ENCODE measurements around the gene CTNND2. TPM values are rescaled to one million over a fixed set of nuclear protein-coding genes. Genes with fewer than 3 reads are reported as not detected.

Gene CTNND2
- total RNA-seq, 1 donor from 2014 or later, result 2.5 TPM

DNA sequence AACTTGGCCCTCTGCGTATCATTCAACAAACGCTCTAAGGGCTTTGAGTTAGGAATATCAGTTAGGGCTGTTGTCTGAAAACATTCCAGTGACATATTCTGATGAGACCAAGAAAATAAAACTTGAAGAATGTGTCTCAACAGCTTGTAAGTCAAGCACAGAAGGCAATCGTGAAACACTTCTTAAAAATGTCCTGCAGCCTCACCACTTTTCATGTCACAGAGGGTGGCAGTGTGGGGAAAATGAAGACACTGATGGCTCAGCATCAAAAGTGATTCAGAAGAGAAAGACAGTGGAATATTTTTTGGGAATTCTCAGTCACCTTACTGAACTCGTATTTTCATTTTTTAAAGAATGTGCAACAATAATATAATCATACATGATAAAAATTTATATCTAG lies 247.3 kb downstream of the CTNND2 start:
- no peaks in the 10 kb centered on the region for H3K4me1 Mint-ChIP-seq (ENCODE audit: unreplicated experiment)
- H3K4me3 Mint-ChIP-seq (ENCODE audit: unreplicated experiment), result no peak overlapping the region
- H3K36me3 Mint-ChIP-seq (ENCODE audit: unreplicated experiment), result no peaks in the 10 kb centered on the region
- DNase-seq (ENCODE audit: extremely low spot score, unreplicated experiment), result no peak
- H3K9me3 Mint-ChIP-seq (ENCODE audit: unreplicated experiment), result no peaks in the 10 kb centered on the region
- no peak overlapping the region for H3K27ac Mint-ChIP-seq (ENCODE audit: unreplicated experiment)
- TF ChIP-seq, protein P1, sequence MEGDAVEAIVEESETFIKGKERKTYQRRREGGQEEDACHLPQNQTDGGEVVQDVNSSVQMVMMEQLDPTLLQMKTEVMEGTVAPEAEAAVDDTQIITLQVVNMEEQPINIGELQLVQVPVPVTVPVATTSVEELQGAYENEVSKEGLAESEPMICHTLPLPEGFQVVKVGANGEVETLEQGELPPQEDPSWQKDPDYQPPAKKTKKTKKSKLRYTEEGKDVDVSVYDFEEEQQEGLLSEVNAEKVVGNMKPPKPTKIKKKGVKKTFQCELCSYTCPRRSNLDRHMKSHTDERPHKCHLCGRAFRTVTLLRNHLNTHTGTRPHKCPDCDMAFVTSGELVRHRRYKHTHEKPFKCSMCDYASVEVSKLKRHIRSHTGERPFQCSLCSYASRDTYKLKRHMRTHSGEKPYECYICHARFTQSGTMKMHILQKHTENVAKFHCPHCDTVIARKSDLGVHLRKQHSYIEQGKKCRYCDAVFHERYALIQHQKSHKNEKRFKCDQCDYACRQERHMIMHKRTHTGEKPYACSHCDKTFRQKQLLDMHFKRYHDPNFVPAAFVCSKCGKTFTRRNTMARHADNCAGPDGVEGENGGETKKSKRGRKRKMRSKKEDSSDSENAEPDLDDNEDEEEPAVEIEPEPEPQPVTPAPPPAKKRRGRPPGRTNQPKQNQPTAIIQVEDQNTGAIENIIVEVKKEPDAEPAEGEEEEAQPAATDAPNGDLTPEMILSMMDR (IDR thresholded peaks at IDR 0.05), result no peak
- H3K27me3 Mint-ChIP-seq (ENCODE audit: unreplicated experiment), result no peaks in the 10 kb centered on the region

DNA sequence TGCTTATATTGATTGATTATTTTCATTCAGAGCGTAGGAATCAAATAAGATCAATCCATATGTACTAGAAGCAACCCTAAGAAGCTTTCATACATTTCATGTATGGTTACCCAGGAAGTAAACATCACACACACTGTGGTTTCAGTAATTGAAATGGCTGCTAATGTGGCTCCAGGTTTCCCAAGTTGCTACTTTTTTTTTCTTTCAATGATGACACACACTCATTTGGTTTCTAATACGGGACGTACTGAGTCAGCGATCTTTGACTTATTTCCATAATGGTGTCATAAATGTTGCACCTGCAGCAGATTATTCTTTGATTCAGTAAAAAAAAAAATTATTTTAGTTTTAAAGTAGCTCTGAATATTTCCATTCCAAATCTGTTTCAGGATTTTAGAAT lies 248.6 kb downstream of the CTNND2 start:
- no peak for DNase-seq (ENCODE audit: extremely low spot score, unreplicated experiment)
- Mint-ChIP-seq H3K36me3 (ENCODE audit: unreplicated experiment) (no peaks in the 10 kb centered on the region), H3K4me3 (ENCODE audit: unreplicated experiment) (no peak overlapping the region), H3K27ac (ENCODE audit: unreplicated experiment) (no peak overlapping the region), H3K9me3 (ENCODE audit: unreplicated experiment) (no peaks in the 10 kb centered on the region), H3K4me1 (ENCODE audit: unreplicated experiment) (no peaks in the 10 kb centered on the region), H3K27me3 (ENCODE audit: unreplicated experiment) (no peaks in the 10 kb centered on the region)
- TF ChIP-seq, protein P1 (IDR thresholded peaks at IDR 0.05), result no peak

DNA sequence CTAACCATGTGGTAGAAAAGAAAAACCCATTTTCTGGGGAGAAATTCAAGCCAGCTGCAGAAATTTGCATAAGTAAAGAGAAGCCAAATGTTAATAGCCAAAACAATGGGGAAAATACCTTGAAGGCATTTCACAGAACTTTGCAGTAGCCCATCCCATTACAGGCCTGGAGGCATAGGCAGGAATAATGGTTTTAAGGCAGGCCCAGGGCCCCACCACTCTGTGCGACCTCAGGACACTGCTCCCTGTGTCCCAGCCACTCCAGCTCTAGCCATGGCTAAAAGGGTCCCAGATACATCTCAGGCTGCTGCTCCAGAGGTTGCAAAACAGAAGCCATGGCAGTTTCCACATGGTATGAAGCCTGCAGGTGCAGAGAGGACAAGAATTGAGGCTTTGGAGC lies 253.3 kb downstream of the CTNND2 start:
- DNase-seq (ENCODE audit: extremely low spot score, unreplicated experiment), result no peak
- Mint-ChIP-seq H3K27me3 (ENCODE audit: unreplicated experiment) (no peaks in the 10 kb centered on the region), H3K9me3 (ENCODE audit: unreplicated experiment) (peaks cover 6% of the 10 kb centered on the region), H3K36me3 (ENCODE audit: unreplicated experiment) (no peaks in the 10 kb centered on the region), H3K4me1 (ENCODE audit: unreplicated experiment) (no peaks in the 10 kb centered on the region), H3K27ac (ENCODE audit: unreplicated experiment) (no peak overlapping the region), H3K4me3 (ENCODE audit: unreplicated experiment) (no peak overlapping the region)
- TF ChIP-seq, protein P1 (IDR thresholded peaks at IDR 0.05), result no peak

DNA sequence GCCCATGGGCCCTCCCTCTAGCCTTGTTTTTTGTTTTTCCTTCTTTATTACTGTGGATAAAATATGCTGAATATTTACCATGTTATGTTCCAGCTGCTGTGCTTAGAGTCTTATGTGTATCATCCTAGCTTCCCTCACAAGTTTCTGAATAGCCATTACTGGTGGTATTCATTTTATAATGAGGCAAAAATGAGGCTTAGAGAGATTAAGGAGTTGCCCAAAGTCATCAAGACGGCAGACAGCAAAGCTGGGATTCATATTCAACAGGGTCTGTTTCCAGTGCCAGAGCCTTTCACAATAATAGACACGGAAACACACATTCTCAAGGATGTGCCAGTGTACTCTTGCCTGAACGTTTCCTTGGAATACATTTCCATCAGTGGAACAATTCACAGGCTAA lies 258.1 kb downstream of the CTNND2 start:
- TF ChIP-seq, protein P1 (IDR thresholded peaks at IDR 0.05), result no peak
- no peak for DNase-seq (ENCODE audit: extremely low spot score, unreplicated experiment)
- H3K9me3 Mint-ChIP-seq (ENCODE audit: unreplicated experiment), result peaks cover 6% of the 10 kb centered on the region

DNA sequence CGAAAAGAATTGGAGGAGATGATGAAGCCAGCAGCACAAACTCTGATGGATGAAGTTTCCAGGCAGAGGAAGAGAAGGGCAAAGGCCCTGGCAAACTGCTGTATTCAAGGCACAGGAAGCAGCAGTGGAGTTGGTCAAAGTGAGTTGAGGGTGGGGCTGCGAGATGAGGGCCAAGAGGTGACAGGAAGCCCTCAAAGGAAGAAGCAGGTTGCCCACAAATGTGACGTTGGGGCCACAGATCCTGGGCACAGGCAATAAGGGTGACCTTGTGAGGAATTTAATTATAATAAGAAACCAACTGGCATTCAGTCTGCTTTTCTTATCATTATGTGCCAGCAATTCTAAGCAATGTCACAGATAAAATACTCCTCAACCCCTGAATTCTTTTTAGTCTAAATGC lies 261.8 kb downstream of the CTNND2 start:
- Mint-ChIP-seq H3K9me3 (ENCODE audit: unreplicated experiment) (no peaks in the 10 kb centered on the region), H3K4me3 (ENCODE audit: unreplicated experiment) (no peak overlapping the region), H3K27ac (ENCODE audit: unreplicated experiment) (no peak overlapping the region), H3K4me1 (ENCODE audit: unreplicated experiment) (no peaks in the 10 kb centered on the region), H3K27me3 (ENCODE audit: unreplicated experiment) (no peaks in the 10 kb centered on the region), H3K36me3 (ENCODE audit: unreplicated experiment) (no peaks in the 10 kb centered on the region)
- DNase-seq (ENCODE audit: extremely low spot score, unreplicated experiment), result no peak
- TF ChIP-seq, protein P1 (IDR thresholded peaks at IDR 0.05), result no peak

More for the DNA sequence above, 258.1 kb downstream of the CTNND2 start:
- H3K27me3 Mint-ChIP-seq (ENCODE audit: unreplicated experiment), result no peaks in the 10 kb centered on the region
- H3K4me1 Mint-ChIP-seq (ENCODE audit: unreplicated experiment), result no peaks in the 10 kb centered on the region
- H3K4me3 Mint-ChIP-seq (ENCODE audit: unreplicated experiment), result no peak overlapping the region
- H3K36me3 Mint-ChIP-seq (ENCODE audit: unreplicated experiment), result no peaks in the 10 kb centered on the region
- no peak overlapping the region for H3K27ac Mint-ChIP-seq (ENCODE audit: unreplicated experiment)
